Thyroid gland (tissue), 4 donors: ENCODE measurements around the gene OGFOD3.

Source experiments
- POLR2A ChIP-seq, 2 donors: fragments of 450-650 bp; IDR thresholded peaks; one replicate each; pipeline ENCODE4 v1.6.1; 2017; ENCODE audit warnings: antibody characterized with exemption in 2 of 2, mild to moderate bottlenecking in 2 of 2, moderate library complexity in 1 of 2
- TF ChIP-seq, protein P1 (sequence below), 6 experiments: fragments of 200-600 bp in 3 of 6; fragments of 450-650 bp in 3 of 6; sonication (generic) in 3 of 6; IDR thresholded peaks; one replicate each; pipeline ENCODE4 v1.5.1; 2016 to 2019; ENCODE audit warnings: antibody characterized with exemption in 6 of 6, mild to moderate bottlenecking in 2 of 6, inconsistent platforms in 1 of 6, moderate library complexity in 1 of 6

DNA sequence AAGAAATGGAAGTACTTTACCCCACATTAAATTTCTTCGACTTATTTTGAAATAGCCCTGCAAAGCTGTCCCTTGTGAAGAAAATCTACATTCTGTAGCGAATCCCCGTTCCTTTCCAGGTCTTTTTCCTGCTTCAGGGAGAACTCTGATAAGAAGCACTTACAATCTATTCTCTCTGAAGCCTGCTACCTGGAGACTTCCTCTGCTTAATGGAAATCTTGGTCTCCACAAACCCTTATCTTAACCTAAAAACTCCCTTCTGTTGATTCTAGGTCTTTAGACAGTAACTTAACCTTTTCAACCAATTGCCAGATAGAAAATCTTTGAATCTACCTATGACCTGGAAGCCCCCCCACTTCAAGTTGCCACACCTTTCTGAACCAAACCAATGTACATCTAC lies 33.8 kb upstream of the OGFOD3 start:
- TF ChIP-seq, protein P1, sequence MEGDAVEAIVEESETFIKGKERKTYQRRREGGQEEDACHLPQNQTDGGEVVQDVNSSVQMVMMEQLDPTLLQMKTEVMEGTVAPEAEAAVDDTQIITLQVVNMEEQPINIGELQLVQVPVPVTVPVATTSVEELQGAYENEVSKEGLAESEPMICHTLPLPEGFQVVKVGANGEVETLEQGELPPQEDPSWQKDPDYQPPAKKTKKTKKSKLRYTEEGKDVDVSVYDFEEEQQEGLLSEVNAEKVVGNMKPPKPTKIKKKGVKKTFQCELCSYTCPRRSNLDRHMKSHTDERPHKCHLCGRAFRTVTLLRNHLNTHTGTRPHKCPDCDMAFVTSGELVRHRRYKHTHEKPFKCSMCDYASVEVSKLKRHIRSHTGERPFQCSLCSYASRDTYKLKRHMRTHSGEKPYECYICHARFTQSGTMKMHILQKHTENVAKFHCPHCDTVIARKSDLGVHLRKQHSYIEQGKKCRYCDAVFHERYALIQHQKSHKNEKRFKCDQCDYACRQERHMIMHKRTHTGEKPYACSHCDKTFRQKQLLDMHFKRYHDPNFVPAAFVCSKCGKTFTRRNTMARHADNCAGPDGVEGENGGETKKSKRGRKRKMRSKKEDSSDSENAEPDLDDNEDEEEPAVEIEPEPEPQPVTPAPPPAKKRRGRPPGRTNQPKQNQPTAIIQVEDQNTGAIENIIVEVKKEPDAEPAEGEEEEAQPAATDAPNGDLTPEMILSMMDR (IDR thresholded peaks at IDR 0.05): no peak
- no peak for TF ChIP-seq POLR2A (IDR thresholded peaks at IDR 0.05)
